ENCODE data around the gene COPS7A.

COPS7A gene

GRCh38 chr12:6751767-6752166 lies 27.9 kb downstream of the COPS7A start:
- no peak for DNase-seq

- DNase-seq = peak; percentile 62
Observed at GRCh38 chr12:6752167-6752920, 28.5 kb downstream of the COPS7A start.

DNA sequence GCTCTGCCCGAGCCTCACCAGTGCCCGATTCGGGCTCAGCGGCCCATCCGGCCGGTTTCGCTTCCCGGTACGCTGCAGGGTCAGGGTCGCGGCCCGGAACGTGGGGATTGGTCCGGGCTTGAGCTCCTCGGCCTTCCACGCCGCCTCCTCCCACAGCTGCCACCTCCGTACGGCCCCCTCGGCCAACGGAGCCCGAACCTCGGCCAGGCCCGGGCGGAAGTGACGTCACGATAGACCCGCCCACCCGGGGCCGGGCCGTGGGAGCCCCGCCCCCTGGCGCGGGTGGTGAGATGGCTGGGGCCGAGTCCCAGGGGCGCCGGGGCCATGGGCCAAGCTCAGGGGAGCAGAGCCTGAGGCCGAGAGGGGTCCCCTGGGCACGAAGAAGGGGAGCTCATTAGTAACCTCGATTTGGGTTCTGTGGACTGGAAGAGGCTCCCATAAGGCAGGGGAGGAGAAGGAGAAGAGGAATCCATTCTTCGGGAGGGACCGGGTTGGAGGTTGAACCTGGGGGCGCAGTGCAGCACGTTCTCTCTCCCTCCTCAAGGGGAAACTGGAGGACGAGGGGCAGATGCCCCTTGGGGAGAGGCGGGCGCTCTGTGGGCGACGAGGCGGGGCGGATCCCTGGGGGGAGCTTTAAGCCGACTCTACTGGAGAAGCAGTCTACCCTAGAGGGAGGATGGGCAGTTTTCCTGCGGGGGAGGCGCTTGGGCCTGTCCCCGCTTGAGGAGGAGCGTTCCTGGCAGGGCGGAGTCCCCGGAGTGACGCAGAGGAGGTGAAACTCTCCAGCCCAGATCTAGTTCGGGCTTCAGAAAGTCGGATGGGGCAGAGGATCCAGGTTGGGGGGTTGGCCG lies 29.3 kb downstream of the COPS7A start, which contains the start of gene MLF2:
MLF2 (minus strand) TSS at position 221 of the 851 bp plus-strand sequence. CDS start 807 bp downstream, outside the sequence.
- peak; percentile 100 for DNase-seq

DNA sequence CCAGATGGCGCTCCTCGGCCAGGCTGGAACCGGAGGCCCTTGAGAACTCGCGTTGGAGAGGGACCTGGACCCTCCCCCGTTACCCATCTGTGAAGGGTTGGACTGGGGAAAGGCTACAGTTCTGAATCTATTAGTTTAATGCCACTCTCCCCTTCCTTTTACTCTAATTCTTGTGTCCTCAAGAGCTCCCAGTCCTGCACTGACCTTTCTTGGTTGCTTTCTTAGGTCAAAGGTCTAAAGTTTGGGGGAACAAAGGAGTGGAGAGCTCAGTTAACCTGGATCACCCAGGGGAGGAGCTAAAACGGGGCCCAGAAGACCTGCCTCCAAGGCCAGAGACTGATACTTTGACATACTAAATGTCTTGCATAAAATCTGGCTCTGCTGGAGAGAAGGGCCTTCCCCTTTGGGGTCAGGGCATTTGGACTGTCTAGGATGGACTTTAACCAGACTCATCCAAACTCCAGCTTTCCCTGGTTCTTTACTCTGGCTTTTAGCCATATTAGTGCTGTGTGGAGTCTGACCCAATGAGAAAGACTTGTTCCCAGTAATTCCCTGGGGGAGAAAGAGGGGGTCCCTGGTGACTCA lies 30.0 kb downstream of the COPS7A start:
- no peak for DNase-seq

DNA sequence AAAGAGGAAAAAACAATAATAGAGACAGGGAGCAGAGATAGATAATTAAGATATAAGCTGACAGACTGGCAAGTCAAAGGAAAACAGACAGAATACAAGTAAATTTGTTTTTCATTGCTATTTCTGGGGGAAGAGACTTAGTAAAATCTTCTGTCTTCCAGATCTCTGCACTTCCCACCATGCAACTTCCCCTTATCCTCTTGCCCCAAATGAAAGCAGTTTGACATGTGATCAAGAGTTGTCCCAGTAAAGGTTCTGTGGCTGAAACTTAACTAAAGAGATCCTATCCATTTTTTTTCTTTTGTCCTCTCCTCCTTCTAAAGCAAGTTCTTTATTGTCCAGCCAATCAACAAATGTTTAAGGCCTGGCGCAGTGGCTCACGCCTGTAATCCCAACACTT lies 30.6 kb downstream of the COPS7A start:
- DNase-seq = no peak

- DNase-seq = no peak
Observed at GRCh38 chr12:6757028-6757690, 33.3 kb downstream of the COPS7A start.

- no peak for DNase-seq
Observed at GRCh38 chr12:6758506-6759095, 34.8 kb downstream of the COPS7A start.

DNA sequence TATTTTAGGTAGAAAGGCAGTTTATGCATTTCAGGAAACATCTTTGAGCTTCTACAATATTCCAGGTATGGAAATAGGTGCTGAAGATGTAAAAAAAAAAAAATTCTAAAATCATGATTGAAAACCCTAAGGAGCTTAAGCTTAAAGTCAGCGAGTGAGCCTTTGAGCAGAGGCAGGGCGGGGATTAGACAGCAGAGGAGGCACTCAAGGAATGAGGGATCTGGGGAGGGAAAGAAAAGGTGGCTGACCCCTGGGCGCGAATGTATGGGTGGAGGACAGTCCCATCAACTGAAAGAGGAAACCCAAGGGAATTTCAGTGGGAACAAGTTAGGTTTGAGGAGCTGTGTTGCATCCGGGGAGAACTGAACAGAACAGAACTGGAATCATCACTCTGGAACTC lies 35.9 kb downstream of the COPS7A start:
- DNase-seq = no peak

- no peak for DNase-seq
Observed at GRCh38 chr12:6763380-6763779, 39.5 kb downstream of the COPS7A start.

DNA sequence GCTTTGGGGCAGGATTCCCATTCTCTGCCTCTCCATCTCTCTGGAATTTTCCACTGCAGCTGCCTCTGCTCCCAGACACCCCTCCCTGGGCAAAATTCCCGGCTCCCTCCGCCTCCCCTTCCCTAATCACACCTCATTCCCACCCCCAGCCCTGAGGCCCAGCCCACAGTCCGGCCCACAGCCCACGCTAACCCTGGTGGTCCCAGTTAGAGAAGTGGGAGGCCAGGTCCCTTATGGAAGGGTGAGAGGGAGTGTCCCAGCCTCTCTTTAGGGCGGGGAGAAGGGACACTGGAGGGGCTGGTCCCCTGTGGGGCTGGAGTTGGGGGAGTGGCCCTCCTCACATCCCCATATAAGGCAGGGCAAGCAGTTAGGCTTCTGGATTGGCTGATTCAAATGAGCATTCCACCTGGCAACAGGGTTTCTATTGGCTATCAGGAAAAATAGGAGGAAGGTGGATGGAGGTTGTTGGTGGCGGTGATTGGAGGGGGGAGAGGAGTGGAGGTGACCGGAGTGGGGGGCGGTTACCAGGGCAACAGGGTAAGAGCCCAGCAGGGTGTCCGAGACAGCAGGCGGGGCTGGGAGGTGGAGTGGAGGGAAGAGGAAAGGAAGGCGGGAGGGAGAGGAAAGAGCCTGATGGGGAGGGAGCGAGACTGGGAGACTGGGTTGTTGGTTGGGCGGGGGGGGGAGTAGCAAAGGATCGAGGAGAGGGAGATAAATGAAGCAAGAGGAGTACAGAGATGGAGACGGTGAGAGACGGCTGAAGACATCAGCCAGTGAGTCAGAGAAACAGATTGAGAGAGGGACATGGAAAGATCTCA lies 40.4 kb downstream of the COPS7A start:
- DNase-seq = peak; percentile 100

DNA sequence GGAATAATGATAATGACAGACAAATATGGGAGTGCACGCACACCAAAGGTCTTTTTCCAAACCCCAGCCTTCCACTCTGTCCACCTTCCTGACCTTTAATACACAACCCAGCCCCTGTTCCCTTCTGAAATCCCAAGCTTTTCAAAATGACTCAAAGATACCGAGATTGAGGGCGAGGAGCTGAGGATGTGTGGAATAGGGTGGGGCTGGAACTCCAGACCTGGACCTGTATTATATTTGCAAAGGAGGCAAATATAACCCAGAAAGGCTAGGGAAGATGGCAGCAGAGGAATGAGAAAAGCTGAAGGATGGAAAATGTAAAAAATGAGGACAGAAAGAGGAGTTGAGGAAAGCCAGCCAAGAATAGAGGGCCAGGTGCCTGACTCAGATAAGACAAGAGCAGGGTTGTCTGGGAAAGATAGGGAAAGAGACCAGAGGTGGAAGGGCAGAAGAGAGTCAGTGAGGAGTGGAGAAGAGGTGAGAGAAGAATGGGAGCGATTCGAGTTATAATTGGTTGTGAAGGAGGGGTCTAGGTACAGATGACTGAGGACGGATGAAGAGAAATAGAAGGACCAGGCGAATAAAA lies 41.3 kb downstream of the COPS7A start:
- DNase-seq = no peak

- peak; percentile 97 for DNase-seq
Observed at GRCh38 chr12:6765634-6766581, 42.1 kb downstream of the COPS7A start, which contains the start of gene PTMS. TSS of gene PTMS (plus strand) at chr12:6766363. CDS start at chr12:6766706, 343 bp downstream.

DNA sequence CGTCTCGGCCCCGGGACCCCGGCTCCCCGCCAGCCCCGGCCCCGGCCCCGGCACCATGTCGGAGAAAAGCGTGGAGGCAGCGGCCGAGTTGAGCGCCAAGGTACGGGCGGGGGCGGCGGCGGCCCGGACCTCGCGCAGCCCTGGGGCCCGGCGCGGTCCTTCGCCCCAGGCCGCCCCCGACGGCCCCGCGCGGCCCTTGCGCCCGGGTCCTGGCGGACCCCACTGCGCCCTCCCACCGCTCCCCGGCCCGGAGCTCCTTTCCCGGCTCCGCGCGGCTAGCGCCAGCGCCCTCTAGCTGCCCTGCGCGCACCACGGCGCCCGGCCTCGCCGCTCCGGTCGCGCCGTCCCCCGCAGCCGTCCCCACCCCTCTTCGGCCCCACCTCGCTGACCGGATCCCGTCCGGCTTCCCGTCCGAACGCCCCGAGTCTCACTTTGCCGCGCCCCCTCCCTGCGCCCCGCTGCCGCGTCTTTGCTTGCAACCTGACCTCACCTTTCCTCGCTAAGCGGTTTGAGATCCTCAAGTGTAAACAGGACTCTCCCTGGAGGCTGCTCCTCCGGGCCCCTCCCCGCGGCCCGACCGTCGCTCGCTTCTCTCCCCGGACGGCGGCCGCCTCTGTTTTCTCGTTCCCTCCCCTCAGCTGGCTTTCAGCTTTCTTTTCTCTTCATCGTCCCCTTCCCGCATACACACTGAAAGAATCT lies 43.0 kb downstream of the COPS7A start:
- peak; percentile 51 for DNase-seq

GRCh38 chr12:6767353-6768319 lies 43.8 kb downstream of the COPS7A start:
- DNase-seq = no peak

DNA sequence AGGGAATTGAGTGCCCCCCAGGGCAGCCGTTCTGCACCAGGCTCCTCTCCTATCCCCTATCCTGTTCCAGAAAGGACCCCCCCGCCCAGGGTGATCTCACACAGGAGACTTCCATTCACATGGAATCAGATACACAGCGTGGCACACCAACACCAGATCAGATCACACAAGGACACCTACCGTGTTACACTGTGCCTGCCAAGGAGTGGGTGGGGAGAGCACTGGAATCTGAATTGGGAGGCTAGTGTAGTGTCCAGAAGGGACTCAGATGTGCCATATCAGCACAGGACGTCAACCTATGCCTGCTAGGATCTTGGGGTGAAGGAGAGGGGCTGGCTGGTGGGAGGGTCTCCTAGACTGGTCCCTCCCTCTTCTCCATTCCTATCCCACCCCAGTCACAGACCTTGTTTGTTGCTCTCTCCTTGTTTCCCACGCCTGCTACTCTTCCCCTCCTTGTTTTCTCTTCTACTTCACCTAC lies 44.6 kb downstream of the COPS7A start:
- DNase-seq = no peak

- DNase-seq = peak; percentile 36
Observed at GRCh38 chr12:6768990-6769389, 45.1 kb downstream of the COPS7A start.

GRCh38 chr12:6769666-6770065 lies 45.8 kb downstream of the COPS7A start:
- DNase-seq = no peak

- DNase-seq = no peak
Observed at GRCh38 chr12:6770094-6770493, 46.2 kb downstream of the COPS7A start.

All from fibroblast of upper back skin (primary cell).